ENCODE results near the gene KIAA0513.

The KIAA0513 gene

DNA sequence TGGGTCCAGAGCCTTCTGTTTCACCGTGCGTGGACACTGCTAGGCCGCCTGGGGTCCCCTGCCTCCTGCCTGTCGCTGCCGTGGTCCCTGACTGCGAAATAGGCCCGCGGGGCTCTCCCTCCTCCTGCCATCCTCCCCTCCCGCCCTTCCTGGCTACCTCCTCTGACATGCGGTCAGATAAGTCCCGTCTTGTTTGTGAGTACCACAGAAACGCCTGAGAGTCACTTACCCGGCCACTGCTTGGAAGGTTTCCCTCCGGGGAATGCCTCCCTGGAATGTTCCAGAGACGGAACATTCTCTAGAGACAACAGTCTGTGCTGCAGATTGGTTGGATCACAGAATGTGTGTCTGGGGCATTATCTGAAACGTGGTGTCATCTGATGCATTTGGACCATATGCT lies 61.9 kb downstream of the KIAA0513 start:
- no peak for DNase-seq (ENCODE audit: low read depth)

DNA sequence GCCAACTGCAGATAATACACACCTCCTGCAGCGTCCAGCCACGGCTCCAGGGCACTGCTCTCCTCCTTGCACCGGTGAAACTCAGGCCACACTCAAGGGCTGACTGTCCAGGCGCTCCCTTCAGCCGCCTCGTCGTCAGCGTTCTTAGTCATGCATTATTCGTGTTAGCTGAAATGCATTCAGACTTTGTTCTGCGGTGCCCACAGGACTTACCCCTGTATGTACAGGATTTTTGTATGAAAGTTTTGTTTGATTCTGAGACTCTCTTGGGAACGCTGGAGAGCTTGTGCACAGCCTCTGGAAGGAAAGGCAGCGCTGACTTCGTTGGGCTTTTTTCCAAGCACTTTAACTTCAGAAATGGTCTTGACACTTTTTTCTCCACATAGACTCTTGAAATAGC lies 62.6 kb downstream of the KIAA0513 start:
- no peak for DNase-seq (ENCODE audit: low read depth)

DNA sequence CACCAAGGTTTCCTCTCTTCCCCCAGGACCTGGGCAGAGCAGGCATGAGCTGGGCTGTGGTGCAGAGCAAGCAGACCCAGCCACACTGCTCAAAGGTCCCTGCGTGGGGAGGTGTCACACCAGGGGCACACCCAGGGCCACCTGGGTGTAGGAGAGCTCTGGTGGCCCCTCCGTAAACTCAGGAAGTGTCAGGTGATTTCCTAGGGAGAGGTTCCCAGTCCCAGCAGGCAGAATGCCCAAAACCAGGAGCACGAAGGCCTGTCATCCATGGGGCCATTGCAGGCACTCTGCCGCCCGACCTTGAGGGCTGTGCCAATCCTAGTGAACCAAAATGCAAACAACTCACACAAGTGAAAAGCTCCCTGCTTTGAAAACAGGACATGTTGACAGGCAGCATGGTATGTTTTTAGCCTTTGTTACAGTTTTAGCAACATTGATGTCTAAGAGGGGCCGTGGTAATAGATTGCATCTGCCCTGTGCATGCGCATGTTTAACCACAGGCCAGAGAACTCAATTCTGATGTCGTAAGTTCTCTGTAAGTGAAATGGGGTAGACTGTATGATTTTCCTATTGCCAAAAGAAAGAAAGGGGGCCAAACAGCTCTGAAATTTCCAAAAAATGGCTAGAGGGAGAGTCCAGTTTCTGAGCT lies 63.4 kb downstream of the KIAA0513 start:
- no peak for DNase-seq (ENCODE audit: low read depth)

DNA sequence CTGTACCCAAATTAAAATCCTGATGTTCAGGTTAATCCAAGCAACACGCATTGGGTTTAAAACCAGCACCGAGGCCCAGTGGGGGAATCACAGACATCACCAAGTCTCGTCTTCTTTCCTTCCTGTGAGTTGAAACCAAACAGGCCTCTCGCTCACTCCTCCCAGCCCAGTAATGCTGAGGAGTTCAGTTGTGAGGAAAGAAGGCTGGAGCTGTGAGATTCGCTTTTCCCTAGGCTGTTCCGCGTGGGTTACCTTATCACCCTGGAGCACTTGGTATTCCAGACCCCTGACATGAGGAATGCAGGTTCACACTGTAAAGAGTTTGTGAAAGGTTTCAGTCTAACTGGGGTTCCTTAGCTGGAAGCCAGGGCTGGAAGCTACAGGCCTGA lies 63.9 kb downstream of the KIAA0513 start:
- no peak for DNase-seq (ENCODE audit: low read depth)

DNA sequence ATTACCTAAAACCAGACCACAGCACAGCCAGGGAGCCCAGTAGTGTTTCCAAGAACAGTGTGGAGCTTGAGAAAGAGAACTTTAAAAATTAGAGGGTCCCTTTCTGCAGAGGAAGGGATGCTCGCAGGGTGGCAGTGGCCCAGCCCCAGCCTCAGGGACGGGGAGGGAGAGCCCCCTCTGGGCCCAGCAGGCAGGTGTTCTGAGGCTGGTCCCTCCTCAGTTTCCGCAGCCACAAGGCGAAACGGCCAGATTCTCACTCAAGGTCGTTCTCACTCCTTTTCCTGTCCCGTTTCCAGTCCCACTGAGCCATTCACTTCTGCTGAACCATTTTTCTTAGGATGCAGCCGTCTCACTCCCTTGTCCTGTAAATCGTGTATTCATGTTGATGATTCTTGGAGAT lies 64.7 kb downstream of the KIAA0513 start:
- DNase-seq (ENCODE audit: low read depth): no peak

DNA sequence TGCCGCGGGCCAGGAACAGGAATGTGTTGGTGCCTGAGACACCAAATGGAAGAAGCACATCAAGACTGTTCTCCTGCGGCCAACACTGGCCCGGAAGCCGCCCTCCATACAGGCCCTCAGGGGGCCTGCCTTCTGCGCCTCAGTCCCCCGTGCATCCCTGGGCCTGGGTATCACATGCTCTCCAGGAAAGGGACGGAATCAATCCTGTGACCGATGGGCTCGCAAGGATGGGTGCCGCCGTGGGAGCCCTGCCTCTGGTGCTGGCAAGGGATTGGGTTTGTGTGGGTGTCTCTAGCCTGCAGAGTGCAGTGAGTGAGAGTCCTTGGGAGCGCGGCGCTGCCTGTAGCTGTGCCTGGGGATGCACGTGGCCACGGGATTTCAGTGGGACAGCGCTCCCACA lies 65.3 kb downstream of the KIAA0513 start:
- DNase-seq (ENCODE audit: low read depth): no peak

DNA sequence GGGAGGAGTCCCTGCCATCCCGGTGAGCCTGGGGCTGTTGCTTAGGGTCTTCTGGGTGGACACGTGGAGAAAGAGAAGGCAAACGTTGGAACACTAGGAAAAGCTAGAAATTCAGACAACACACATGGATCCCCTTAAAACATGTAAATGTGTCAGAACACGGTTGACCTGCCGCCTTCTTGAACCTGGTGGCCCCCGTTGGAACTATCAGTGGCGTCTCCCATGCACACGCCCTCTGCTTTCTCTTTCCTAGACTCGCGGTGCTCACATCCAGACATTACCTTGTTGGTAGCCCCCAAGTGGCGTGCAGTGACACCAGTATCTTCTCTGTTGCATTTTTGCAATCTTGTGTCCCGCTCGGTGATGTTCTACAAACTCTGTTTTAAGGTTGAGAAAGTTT lies 66.1 kb downstream of the KIAA0513 start:
- no peak for DNase-seq (ENCODE audit: low read depth)

DNA sequence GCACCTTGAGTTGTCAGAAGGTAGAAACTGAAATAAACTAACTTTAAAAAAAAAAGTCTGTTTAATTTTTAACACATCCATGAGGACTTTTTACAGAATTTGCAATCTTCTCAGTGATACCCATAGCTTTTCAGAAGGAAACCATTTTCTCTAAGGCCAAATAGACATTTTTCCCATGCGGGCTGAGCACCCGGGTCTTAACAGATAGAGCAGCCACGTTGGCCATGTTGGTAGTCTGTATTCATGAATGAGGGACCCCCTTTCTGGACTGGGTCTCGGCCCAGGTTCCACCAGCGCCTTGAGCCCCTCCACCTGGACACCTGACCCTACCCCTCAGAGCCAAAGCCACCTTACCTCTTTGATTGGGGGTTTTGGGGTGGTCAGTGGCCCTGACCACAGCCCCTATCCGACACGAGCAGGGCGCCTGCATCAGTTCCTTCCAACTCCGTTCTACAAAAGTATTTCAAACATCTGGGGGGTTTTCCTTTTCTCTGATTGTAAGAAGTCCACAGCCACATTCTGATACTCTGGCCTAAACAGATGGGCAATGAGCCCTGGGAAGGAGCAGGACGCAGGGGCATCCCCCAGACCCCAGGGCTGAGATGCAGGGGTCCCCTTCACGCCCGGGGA lies 66.7 kb downstream of the KIAA0513 start:
- no peak for DNase-seq (ENCODE audit: low read depth)

DNA sequence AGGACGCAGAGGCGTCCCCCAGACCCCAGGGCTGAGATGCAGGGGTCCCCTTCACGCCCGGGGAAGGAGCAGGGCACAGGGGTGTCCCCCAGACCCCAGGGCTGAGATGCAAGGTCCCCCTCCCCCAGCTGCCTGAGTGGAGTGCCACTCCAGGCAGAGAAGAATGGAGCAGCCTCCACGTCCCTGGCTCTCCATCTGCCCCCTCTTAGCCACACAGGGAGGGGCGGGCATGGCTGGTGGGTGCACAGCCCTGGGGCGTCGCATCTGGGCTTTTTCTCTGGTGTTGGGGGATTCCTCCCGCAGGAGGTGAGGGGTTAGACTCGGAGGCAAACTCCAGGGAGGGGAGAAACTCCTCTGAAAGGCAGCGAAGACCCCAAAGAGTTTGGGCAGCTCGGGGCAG lies 67.2 kb downstream of the KIAA0513 start:
- no peak for DNase-seq (ENCODE audit: low read depth)

DNA sequence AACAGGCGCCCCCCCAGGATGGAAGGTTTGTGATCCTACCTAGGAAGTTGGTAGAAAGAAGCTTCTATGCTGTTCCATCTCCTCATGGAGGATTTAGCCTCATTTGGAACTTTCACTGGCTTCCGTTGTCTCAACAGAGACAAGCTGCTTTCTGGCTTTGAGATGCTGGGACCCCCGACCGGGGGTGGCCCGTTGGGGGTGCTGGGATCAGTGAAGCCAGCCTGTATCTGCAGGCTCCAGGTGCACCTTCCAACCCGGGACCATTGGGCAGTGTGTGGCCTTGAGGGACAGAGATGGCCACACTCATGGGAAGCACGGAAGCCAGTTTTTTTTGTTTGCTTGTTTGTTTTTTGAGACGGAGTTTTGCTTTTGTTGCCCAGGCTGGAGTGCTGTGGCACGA lies 69.3 kb downstream of the KIAA0513 start:
- DNase-seq (ENCODE audit: low read depth): no peak

DNA sequence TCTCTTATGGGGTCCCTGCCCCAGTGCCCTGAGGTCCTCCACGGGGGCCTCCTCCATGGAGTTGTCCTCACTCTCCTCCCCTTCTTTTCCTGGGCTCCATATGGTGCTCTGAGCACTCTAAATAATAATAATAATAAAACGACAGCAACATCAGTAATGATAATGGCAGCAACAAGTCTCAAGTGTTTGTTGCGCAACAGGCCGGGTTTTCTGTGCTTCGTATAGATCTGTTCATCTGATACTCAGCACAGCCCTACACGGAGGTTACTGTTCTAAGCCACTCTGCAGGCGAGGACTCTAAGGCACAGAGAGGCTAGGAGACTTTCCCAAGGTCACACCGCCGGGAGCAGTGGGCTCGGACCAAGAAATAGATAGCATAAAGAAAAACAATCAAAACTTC lies 71.0 kb downstream of the KIAA0513 start:
- no peak for DNase-seq (ENCODE audit: low read depth)

DNA sequence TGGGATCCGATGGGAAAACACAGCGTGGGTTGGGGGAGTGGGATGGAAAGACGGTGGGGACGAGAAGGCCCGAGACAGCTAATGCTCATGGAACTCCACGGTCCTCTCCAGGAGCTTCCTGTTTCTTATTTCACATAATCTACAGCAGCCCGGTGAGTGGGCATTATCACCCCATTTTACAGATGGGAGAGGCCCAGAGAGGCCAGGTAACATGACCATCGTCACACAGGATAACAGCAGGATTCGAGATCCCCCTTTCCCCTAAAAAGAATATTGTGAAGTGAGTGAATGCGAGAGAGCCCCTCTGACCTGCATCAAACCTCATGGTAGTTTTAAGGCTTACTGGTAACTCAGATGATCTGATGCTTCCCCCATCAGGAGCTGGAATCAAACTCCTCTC lies 72.7 kb downstream of the KIAA0513 start:
- no peak for DNase-seq (ENCODE audit: low read depth)

DNA sequence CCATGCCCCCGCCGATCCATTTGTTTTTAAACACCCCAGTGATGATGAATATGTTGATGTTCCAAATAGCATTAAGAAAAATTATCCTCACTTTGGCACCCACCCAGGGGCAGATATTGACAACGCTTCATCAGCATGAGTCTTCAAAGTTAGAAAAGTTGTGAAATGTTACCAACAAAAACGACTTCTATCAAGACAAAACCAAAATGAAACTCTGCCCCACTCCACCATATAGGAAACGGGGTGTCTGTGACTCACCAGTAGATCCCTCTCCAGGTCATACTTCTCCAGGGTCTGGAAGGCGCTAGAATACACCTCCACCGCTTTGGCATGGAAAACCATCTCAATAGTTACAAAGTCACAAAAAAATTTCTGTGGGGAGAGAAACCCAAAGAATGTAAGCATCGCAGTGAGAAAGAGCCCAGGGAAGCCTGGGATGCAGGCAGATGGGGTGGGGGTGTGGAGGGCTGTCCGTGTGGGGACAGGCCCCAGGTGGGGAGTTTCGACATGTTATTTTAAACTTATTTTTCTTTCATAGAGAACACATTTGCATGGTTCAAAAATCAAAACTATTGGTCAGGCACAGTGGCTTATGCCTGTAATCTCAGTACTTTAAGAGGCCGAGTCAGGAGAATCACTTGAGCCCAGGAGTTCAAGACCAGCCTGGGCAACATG lies 74.5 kb downstream of the KIAA0513 start:
- no peak for DNase-seq (ENCODE audit: low read depth)

DNA sequence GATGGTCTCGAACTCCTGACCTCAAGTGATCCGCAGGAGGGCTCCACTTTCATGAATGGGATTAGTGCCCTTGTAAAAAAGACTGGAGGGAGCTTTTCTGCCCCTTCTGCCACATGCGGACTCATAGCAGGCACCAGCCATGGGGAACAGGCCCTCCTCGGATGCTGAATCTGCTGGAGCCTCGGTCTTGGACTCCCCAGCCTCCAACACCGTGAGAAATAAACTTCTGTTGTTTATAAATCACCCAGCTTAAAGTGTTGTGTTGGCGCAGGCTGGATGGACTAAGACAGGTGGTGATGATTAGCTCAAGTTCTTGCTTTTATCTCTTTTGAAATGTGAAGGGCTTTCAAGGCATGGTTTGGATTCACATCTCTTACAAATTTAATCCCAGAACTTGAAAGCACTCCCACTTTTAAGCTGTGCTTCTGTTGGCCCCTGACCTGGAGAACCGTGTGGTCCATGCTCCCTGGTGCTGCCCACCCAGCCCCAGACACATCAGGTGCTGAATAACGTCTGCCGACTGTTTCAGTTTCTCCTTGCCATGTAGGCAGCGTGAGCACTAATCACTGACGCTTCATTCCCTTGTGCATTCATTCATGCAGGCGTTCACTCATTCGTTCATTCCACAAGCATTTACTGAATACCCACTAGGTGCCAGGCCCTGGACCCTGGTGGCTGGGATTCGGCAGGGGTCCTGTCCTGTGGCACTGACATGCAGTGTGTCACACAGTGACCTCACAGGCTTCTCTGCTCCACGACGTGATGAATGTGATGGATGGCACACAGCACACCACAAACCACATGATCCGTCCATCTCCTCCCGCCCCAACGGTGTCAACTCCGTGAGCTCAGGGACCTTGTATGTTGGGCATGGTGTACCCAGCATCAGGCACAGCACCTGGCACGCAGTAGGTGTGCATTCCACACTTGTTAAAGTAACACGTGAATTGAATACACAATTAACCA lies 75.8 kb downstream of the KIAA0513 start:
- DNase-seq (ENCODE audit: low read depth): no peak

DNA sequence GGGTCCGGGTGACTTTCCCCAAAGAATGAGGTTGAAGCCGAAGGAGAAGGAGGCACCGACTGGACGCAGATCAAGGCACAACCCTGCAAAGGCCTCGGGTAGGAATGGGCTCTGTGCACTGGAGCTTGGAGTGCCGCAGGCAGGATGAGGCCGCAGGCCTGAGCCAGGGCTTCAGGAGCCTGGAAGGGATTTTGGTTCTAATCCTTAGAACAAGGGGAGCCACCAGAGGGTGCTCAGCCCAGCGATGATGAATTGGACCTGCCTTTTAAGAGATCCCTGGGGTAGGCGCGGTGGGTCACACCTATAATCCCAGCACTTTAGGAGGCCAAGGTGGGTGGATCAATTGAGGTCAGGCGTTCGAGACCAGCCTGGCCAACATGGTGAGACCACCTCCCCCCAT lies 76.6 kb downstream of the KIAA0513 start:
- no peak for DNase-seq (ENCODE audit: low read depth)

DNA sequence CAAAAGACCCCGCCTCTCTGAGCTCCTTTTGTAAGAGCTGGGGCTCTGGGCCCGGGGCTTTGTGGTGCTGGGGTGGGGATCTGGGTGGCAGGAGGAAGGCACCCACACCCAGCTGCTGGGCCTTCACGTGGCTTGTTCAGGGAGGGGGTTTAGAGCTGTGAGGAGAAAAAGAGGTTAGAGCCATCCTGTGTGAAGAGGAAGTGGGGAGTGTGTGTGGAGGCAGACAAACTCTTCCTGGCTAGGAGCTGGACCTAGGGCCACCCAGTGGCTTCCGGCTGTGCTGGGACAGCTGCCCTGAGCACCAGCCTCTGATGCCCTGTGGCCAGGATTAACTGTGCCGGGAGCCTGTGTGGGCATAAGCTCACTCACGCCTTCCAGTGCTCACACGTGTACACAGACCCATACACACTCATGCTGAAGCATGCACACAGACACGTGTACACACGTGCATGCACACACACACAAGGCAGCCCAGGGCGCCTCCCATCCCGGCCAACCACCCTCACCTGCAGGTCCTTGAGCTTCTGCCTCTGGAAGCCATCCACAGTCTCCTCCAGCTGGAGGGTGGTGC lies 77.3 kb downstream of the KIAA0513 start:
- no peak for DNase-seq (ENCODE audit: low read depth)

DNA sequence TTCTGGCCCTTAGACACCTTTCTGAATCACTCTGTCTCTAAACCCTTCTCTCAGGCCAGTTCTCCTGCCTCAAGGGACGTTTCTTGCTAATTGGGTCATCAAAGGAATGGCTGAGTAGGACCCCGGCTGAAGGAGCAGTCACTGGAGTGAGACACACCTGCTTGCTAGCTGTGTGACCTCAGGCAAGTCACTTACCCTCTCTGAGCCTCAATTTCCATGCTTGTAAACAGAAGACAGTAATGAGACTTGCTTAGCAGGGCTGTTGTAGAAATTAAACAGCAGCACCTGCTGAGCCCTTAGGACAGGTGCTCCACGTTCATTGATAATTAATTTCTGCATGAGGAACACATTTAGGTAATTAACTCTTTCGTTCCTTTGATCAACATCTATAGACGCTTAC lies 77.9 kb downstream of the KIAA0513 start:
- DNase-seq (ENCODE audit: low read depth): no peak

DNA sequence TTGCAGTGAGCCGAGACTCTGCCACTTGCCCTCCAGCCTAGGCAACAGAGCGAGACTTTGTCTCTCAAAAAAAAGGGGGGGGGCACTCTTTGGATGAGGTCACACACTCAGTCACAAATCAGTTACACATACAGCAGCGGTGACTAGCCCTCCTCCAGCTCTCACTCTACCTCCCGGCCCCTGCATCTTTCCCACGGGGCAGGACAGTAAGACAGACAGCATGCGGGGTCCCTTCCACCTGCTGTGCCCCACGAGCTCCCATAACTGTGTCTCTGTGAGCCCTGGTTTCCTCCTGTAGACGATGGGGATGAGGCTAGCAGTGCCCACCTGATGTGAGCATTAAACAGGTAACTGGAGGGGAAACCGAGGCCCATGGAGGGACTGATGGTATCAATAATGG lies 79.5 kb downstream of the KIAA0513 start:
- no peak for DNase-seq (ENCODE audit: low read depth)

DNA sequence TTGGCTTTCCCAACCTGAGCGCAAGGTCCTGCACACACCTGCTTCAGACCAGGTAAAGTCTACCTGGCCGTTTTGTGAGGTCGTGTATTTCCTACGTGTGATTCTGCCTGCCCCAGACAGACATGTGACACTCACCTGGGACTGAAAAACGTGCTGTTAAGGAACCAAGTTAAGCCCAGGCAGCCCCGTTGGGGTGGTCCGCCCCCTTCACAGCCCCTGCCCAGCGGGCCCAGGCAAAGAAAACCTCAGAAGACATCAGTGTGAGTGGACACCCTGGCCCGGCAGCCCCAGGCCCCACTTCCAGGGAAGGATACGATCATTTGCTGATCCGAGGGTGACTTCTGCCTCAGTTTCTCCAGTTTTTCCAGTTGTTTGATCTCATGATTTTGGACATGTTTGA lies 79.9 kb downstream of the KIAA0513 start:
- no peak for DNase-seq (ENCODE audit: low read depth)

DNA sequence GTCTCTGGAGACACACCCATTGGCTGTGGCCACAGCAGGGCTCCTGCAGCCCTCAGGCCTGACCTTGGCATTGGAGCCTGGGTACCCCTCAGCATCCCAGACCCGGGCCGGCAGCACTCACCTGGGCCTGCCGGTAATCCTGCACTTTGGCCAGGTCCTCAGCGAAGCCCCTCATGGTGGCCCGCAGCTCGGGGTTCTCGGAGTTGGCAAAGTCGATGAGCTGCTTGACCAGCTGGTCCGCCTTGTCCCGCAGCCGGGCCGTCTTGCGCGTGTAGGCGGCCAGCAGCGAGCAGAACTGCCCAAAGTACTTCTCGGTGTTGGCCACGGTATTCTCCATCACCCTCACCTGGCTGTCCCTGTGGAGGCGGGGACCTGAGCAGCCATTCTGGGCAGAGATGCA lies 82.5 kb downstream of the KIAA0513 start:
- DNase-seq (ENCODE audit: low read depth): no peak

DNA sequence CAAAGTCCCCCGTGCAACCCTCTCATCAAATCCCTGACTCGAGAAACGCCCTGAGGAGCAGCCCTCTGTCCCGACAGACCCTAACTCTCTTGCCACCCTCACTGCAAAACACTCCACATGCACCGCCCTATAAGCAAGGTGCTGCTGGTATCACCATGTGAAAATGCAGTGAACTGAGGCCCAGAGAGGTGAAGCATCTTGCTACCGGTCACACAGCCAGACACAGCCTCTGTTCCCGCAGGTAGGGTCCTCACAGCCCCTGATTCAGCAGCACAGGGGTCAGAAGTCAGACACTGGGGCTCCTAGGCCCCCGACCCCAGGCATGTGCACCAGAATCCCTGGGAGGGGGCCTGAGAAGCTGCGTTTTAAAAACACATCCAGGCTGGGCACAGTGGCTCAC lies 83.6 kb downstream of the KIAA0513 start:
- DNase-seq (ENCODE audit: low read depth): no peak

DNA sequence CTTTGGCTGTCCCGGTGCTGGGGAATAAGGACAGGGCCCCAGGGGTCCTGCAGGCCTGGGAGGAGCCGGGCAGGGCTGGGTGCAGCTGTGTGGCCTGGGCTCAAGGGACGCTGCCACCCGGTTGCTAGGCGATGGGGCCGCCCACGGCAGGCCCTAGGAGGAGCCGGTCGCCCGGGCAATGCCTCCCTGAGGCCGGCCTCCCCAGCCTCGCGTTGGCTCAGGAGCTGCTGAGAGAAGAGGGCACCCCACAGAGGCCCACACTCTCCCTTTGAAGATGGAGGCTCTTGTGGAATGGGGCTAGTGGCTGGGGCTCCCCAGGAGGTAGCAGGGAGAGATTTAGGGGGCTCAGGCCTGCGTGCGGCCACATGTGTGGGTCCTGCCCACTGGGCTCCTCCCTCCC lies 84.8 kb downstream of the KIAA0513 start, which contains the start of gene CIBAR2:
TSS of gene CIBAR2 (minus strand) at position 109 of the 400 bp plus-strand sequence. CDS start 120 bp downstream, outside the sequence.
- no peak for DNase-seq (ENCODE audit: low read depth)

All from HS-5 (cell line).